ENCODE results near the gene EIF4E1B. TPM values are rescaled to one million over a fixed set of nuclear protein-coding genes. Genes with fewer than 3 reads are reported as not detected.

Gene EIF4E1B
- total RNA-seq, 2 experiments from 2014 or later: not detected

DNA sequence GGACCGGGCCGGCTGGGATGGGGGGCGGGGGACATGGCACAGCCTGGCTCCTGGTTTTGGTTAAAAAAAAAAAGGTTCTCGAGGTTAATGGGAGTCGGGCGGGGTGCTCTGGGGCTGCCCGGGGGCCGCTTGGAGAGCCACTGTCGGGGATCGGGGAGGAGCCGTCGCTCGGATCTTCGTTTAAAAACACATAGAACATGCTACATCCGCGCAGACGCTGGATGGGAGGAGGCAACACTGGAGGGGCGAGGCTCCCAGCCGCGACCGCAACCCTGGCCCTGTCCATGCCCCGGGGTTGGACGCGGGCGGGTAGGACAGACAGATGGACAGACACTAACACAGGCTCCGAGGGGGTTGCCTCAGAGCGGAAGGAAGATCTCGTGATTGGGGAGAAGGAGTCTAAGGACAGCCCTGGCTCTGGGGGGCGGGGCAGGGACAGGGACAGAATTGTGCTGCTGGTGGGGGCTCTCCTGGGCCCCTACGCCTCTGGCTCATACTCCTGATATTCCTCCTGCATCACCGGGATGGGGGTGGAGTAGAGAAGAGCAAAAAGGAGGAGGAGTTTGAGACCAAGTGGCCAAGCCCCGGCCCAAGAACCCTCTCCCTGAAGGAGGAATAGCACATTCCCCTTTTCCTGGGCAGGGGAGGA lies 10.0 kb upstream of the EIF4E1B start:
- DNase-seq: peak; percentile 25
- ChIA-PET CTCF (no interaction called here), POLR2A (no interaction called here)
- peak; percentile 16 for ATAC-seq
- Mint-ChIP-seq H3K27ac (no peak overlapping the region), H3K9me3 (ENCODE audit: insufficient read depth) (no peaks in the 10 kb centered on the region), H3K27me3 (ENCODE audit: low read depth) (peaks cover 65% of the 10 kb centered on the region), H3K36me3 (ENCODE audit: low read depth) (no peaks in the 10 kb centered on the region), H3K4me1 (ENCODE audit: low read depth) (peaks cover 14% of the 10 kb centered on the region), H3K4me3 (peak overlapping the region; percentile 55)

GRCh38 chr5:176621661-176622079 lies 8.8 kb upstream of the EIF4E1B start:
- DNase-seq (no peak), ATAC-seq (no peak)
- Mint-ChIP-seq H3K4me3 (no peak overlapping the region), H3K9me3 (ENCODE audit: insufficient read depth) (no peaks in the 10 kb centered on the region), H3K27ac (no peak overlapping the region), H3K27me3 (ENCODE audit: low read depth) (peaks cover 63% of the 10 kb centered on the region), H3K4me1 (ENCODE audit: low read depth) (peaks cover 14% of the 10 kb centered on the region), H3K36me3 (ENCODE audit: low read depth) (no peaks in the 10 kb centered on the region)
- CTCF ChIA-PET: interaction anchor here (0.5 to 1.4 kb wide), 5 partner anchors 9 to 347 kb away, joined by 3 read pairs; partner anchors contain the start of genes EIF4E1B and SNCB
- POLR2A ChIA-PET: interaction anchor here (0.6 to 1.1 kb wide), 4 partner anchors 9 to 1012 kb away, joined by 3 to 4 read pairs (median 3); partner anchors contain the start of genes EIF4E1B and SNCB

- Mint-ChIP-seq H3K9me3 (ENCODE audit: insufficient read depth) (no peaks in the 10 kb centered on the region), H3K4me3 (no peak overlapping the region), H3K27me3 (ENCODE audit: low read depth) (peaks cover 59% of the 10 kb centered on the region), H3K36me3 (ENCODE audit: low read depth) (no peaks in the 10 kb centered on the region), H3K27ac (no peak overlapping the region), H3K4me1 (ENCODE audit: low read depth) (peaks cover 20% of the 10 kb centered on the region)
- ATAC-seq (no peak), DNase-seq (no peak)
- CTCF ChIA-PET: no interaction called here
- POLR2A ChIA-PET: interaction anchor here (0.7 kb wide), 1 partner anchor 21 kb away, joined by 4 read pairs; no protein-coding TSS in a partner anchor
Measured at GRCh38 chr5:176624142-176624541, 6.3 kb upstream of the EIF4E1B start.

DNA sequence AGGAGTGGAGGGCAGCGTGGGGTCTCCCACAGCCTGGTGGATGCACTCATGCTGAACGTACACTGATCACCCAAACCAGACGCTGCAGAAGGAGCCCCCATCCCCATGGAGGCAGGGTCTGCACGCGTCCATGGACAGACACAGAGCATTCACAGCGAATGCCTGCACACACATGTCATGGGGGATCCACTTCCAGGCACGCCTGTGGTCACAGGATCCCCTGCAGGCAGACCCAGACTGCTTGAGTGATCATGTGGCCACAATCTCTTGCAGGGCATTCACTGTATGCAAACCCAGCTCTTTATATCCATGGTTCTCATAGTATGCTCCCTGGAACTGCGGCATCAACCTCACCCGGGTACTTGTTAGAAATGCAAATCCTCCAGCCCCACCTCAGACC lies 5.5 kb upstream of the EIF4E1B start:
- no peak overlapping the region for H3K4me3 Mint-ChIP-seq
- ChIA-PET POLR2A (no interaction called here), CTCF (no interaction called here)

GRCh38 chr5:176625512-176625911 lies 5.0 kb upstream of the EIF4E1B start:
- H3K36me3 Mint-ChIP-seq (ENCODE audit: low read depth): no peaks in the 10 kb centered on the region
- H3K27me3 Mint-ChIP-seq (ENCODE audit: low read depth): peaks cover 58% of the 10 kb centered on the region
- H3K4me3 Mint-ChIP-seq: no peak overlapping the region
- POLR2A ChIA-PET: interaction anchor here (1.0 kb wide), 1 partner anchor 21 kb away, joined by 4 read pairs; no protein-coding TSS in a partner anchor
- DNase-seq (no peak), ATAC-seq (no peak)
- H3K27ac Mint-ChIP-seq: no peak overlapping the region
- H3K9me3 Mint-ChIP-seq (ENCODE audit: insufficient read depth): no peaks in the 10 kb centered on the region
- CTCF ChIA-PET: no interaction called here
- peaks cover 13% of the 10 kb centered on the region for H3K4me1 Mint-ChIP-seq (ENCODE audit: low read depth)

More for the DNA sequence above, 5.5 kb upstream of the EIF4E1B start:
- Mint-ChIP-seq H3K4me1 (ENCODE audit: low read depth) (peaks cover 18% of the 10 kb centered on the region), H3K9me3 (ENCODE audit: insufficient read depth) (no peaks in the 10 kb centered on the region), H3K36me3 (ENCODE audit: low read depth) (no peaks in the 10 kb centered on the region), H3K27ac (no peak overlapping the region), H3K27me3 (ENCODE audit: low read depth) (peaks cover 60% of the 10 kb centered on the region)
- ATAC-seq (no peak), DNase-seq (no peak)

DNA sequence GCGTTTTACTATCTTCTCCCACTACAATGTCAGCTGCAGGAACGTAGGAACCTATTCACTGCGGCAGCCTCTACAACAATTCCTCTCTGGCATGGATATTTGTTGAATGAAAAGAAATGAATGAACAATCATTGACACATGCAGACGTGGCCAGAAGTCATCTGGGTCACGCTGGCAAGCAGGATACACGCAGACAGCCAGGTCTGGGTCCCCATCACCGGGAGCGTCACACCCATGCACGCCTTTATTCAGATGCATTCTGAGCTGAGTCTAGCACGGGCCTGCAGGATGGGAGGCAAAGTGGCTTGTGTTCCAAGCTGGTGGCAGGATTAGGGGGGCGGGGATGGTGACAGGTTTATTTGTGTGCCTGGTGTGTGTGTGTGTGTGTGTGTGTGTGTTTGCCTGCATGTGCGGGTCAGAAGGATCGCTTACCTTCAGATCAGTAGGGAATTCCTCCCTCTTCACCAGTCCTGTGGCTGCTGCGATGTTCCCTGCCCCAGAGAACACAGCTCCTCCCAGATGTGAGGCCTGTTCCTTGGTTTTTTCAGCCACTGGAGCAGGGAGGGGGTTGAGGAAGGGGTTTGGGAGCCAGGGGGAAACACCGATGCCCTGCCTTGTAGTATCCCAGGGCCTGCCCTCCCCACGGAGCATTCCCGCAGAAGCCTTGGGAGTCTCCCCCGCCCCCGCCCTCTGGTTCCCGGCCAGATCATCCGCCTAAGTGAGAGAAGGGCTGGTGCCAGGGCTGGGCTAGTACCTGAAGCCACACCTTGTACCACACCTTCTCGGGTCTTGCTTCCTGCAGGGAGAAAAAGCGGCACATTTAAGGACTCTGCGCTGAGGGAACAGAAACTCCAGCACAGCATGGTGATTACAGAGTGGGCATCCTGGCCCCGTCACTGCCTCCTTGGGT lies 4.3 kb upstream of the EIF4E1B start:
- Mint-ChIP-seq H3K4me3 (no peak overlapping the region), H3K36me3 (ENCODE audit: low read depth) (no peaks in the 10 kb centered on the region), H3K4me1 (ENCODE audit: low read depth) (peaks cover 16% of the 10 kb centered on the region), H3K27me3 (ENCODE audit: low read depth) (peaks cover 61% of the 10 kb centered on the region), H3K9me3 (ENCODE audit: insufficient read depth) (no peaks in the 10 kb centered on the region), H3K27ac (no peak overlapping the region)
- POLR2A ChIA-PET: interaction anchor here (1.0 kb wide), 1 partner anchor 21 kb away, joined by 4 read pairs; no protein-coding TSS in a partner anchor
- ATAC-seq (no peak), DNase-seq (no peak)
- CTCF ChIA-PET: no interaction called here

- Mint-ChIP-seq H3K9me3 (ENCODE audit: insufficient read depth) (no peaks in the 10 kb centered on the region), H3K4me3 (no peak overlapping the region), H3K27me3 (ENCODE audit: low read depth) (peaks cover 62% of the 10 kb centered on the region), H3K36me3 (ENCODE audit: low read depth) (no peaks in the 10 kb centered on the region), H3K27ac (no peak overlapping the region), H3K4me1 (ENCODE audit: low read depth) (peaks cover 16% of the 10 kb centered on the region)
- ATAC-seq (no peak), DNase-seq (no peak)
- ChIA-PET POLR2A (no interaction called here), CTCF (no interaction called here)
Measured at GRCh38 chr5:176626876-176627236, 3.6 kb upstream of the EIF4E1B start.

GRCh38 chr5:176627582-176627981 lies 2.9 kb upstream of the EIF4E1B start:
- Mint-ChIP-seq H3K4me3 (no peak overlapping the region), H3K27me3 (ENCODE audit: low read depth) (peaks cover 58% of the 10 kb centered on the region), H3K36me3 (ENCODE audit: low read depth) (no peaks in the 10 kb centered on the region), H3K9me3 (ENCODE audit: insufficient read depth) (no peaks in the 10 kb centered on the region), H3K4me1 (ENCODE audit: low read depth) (peaks cover 16% of the 10 kb centered on the region), H3K27ac (no peak overlapping the region)
- DNase-seq (no peak), ATAC-seq (no peak)
- ChIA-PET CTCF (no interaction called here), POLR2A (no interaction called here)

DNA sequence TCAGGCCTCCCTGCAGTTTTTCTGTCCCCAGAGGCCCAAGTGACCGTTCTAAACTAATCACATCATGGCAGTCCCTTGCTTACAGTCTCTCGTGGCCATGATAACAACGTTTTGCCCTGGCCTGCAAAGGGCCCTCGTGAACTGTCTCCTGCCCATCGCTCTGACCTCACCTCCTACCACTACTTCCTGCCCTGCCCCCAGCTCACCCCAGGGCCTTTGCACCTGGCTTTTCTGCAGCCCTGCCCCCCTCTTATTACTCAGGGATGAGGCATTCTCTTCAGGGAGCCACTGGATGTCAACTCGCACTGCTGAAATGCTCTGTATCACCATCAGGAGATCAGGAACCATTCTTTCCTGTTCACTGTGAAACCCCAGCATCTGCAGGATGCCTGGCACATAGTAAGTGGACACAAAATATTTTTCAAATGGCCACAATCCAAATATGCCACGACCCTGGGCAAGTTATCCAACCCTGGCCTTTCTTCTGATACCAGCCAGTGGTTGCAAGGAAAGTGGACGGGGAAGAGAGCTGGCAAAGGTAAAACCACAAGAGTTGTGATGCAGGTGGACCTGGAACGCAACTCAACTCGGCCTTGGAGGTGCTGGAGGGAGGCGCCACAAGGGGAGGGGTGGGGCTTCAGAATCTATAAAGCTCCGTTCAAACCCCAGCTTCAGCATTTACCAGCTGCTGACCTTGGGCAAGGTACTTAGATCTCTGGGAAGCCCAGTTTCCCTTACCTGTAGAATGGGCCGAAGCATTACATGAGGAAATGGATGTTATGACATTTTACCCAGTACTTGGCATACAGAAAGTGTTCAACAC lies 1.9 kb upstream of the EIF4E1B start:
- ChIA-PET CTCF (interaction anchor here (0.6 kb wide), 1 partner anchor 178 kb away, joined by 3 read pairs; no protein-coding TSS in a partner anchor), POLR2A (no interaction called here)
- H3K4me1 Mint-ChIP-seq (ENCODE audit: low read depth): peaks cover 18% of the 10 kb centered on the region
- no peaks in the 10 kb centered on the region for H3K36me3 Mint-ChIP-seq (ENCODE audit: low read depth)
- ATAC-seq: no peak
- no peak for DNase-seq
- H3K27ac Mint-ChIP-seq: no peak overlapping the region
- H3K9me3 Mint-ChIP-seq (ENCODE audit: insufficient read depth): no peaks in the 10 kb centered on the region
- H3K4me3 Mint-ChIP-seq: no peak overlapping the region
- peaks cover 65% of the 10 kb centered on the region for H3K27me3 Mint-ChIP-seq (ENCODE audit: low read depth)

DNA sequence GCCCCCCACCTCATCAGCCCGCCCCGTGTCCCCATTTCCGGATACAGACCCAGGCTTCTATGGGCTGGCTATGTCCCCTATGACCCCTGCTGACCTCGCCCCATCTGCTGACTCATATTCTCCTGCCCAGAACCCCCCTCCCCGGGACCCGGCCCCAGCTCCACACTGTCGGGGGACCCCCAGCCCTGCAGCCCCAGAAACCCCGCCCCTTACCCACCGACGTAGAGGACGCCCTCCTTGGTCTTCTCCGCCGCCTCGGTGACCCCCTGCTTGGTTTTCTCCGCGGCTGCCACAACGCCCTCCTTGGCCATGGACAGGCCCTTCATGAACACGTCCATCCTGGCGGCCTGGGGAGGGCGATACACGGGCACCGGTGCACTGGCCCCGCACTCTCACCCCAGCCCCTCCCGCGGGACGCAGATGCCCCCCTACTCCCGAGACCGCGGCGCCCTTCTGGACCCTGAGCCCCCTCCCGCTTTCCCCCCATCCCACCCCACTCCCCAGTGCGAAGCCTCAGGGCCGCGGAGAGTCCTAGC lies 1.1 kb upstream of the EIF4E1B start:
- Mint-ChIP-seq H3K36me3 (ENCODE audit: low read depth) (no peaks in the 10 kb centered on the region), H3K4me3 (no peak overlapping the region), H3K9me3 (ENCODE audit: insufficient read depth) (no peaks in the 10 kb centered on the region), H3K27ac (no peak overlapping the region), H3K27me3 (ENCODE audit: low read depth) (peaks cover 66% of the 10 kb centered on the region), H3K4me1 (ENCODE audit: low read depth) (peaks cover 25% of the 10 kb centered on the region)
- no peak for ATAC-seq
- ChIA-PET CTCF (interaction anchor here (1.3 to 2.3 kb wide), 3 partner anchors 18 to 900 kb away, joined by 3 to 15 read pairs (median 6); partner anchors contain the start of gene TSPAN17), POLR2A (interaction anchor here (1.6 kb wide), 1 partner anchor 18 kb away, joined by 4 read pairs; the partner anchor contains the start of gene TSPAN17)
- no peak for DNase-seq

DNA sequence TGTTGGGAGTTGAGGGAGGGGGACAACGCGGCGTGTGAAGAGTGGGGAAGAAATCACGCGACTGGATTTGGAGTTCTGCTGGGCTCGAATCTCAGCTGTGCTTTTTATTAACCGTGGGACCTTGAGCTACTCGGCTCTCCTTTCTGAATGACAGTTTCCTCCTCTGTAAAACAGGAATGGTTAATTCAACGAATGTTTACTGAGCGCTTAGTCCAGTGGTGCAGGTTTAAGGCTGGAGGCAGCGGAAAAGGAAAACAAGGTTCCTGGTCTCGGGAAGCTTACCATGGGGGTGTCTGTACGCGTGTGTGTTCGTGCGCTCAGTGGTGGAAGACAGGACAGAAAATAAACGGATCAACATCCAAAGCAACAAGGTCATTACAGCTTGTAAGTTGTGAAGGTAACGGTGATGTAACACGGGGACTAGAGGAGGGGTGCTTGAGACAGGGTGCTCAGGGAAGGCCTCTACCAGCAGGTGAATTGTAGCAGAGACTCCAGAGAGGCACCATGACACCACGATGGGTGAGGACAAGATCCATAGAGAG lies 277 bp downstream of the EIF4E1B start:
- peaks cover 69% of the 10 kb centered on the region for H3K27me3 Mint-ChIP-seq (ENCODE audit: low read depth)
- H3K36me3 Mint-ChIP-seq (ENCODE audit: low read depth): no peaks in the 10 kb centered on the region
- no peak for ATAC-seq
- H3K4me1 Mint-ChIP-seq (ENCODE audit: low read depth): peaks cover 25% of the 10 kb centered on the region
- peak overlapping the region; percentile 19 for H3K27ac Mint-ChIP-seq
- H3K4me3 Mint-ChIP-seq: peak overlapping the region; percentile 11
- DNase-seq: no peak
- POLR2A ChIA-PET: interaction anchor here (0.8 to 1.6 kb wide), 3 partner anchors 9 to 216 kb away, joined by 3 to 4 read pairs (median 3); partner anchors contain the start of gene TSPAN17
- CTCF ChIA-PET: interaction anchor here (0.7 to 2.3 kb wide), 6 partner anchors 9 to 901 kb away, joined by 3 to 15 read pairs (median 4); partner anchors contain the start of gene TSPAN17
- H3K9me3 Mint-ChIP-seq (ENCODE audit: insufficient read depth): no peaks in the 10 kb centered on the region
